Heart left ventricle (tissue), 16 donors: ENCODE measurements around the gene CCDC61. TPM values are rescaled to one million over a fixed set of nuclear protein-coding genes. Genes with fewer than 3 reads are reported as not detected.

ENCODE experiments used
- ATAC-seq, 4 donors: fragments of 200-7000 bp; cut with Tn5 transposase; one replicate each; pipeline ENCODE4 v1.9.1; 2020 to 2022; ENCODE audit warnings: moderate library complexity in 4 of 4, mild to moderate bottlenecking in 3 of 4, moderate number of reproducible peaks in 1 of 4
- DNase-seq, 5 donors: peaks; one replicate each; pipeline ENCODE4 v3.0.0-alpha.2; 2020
- H3K27ac ChIP-seq, 12 donors: fragments of 200-600 bp; sonication (generic) in 4 of 12; one replicate each; pipeline versions ENCODE4 v1.5.0 to v1.8.0; 2016 to 2022; ENCODE audit warnings: mild to moderate bottlenecking in 2 of 12
- H3K27me3 ChIP-seq, 9 donors: fragments of 200-600 bp; sonication (generic) in 2 of 9; one replicate each; pipeline versions ENCODE4 v1.5.1 to v1.8.0; 2016 to 2022; ENCODE audit warnings: mild to moderate bottlenecking in 3 of 9
- H3K36me3 ChIP-seq, 9 donors: fragments of 200-600 bp; sonication (generic) in 2 of 9; one replicate each; pipeline versions ENCODE4 v1.5.0 to v1.8.0; 2018 to 2022; ENCODE audit warnings: mild to moderate bottlenecking in 2 of 9
- H3K4me1 ChIP-seq, 12 donors: fragments of 200-600 bp; sonication (generic) in 4 of 12; one replicate each; pipeline versions ENCODE4 v1.5.0 to v1.8.0; 2016 to 2022; ENCODE audit warnings: mild to moderate bottlenecking in 3 of 12
- H3K4me3 ChIP-seq, 12 donors: fragments of 200-600 bp; sonication (generic) in 4 of 12; one replicate each; pipeline versions ENCODE4 v1.5.0 to v1.8.0; 2017 to 2022; ENCODE audit warnings: mild to moderate bottlenecking in 9 of 12, moderate library complexity in 4 of 12
- H3K9me3 ChIP-seq, 12 donors: fragments of 200-600 bp; sonication (generic) in 4 of 12; one replicate each; pipeline versions ENCODE4 v1.5.0 to v1.8.0; 2016 to 2022; ENCODE audit warnings: mild to moderate bottlenecking in 1 of 12
- POLR2A ChIP-seq, 2 donors: fragments of 450-650 bp; IDR thresholded peaks; one replicate each; pipeline ENCODE4 v1.6.1; 2017; ENCODE audit warnings: antibody characterized with exemption in 2 of 2, mild to moderate bottlenecking in 2 of 2, moderate library complexity in 2 of 2
- WGBS, 4 donors: extraction: QIAGEN DNeasy Blood & Tissue Kit in 2 of 4; methylation state at CpG; one replicate each; pipeline versions ENCODE4 v1.1.5 to v1.1.7; 2013 to 2018; 5-methylcytosine and 5-hydroxymethylcytosine counted together
- intact Hi-C, 10 donors: fragments of 100-400 bp; cut with DNase I; formaldehyde crosslinking; loops; one replicate each; pipeline versions ENCODE4 v1.11.1 to v1.14.2; 2022
- polyA plus RNA-seq, 2 donors: library from polyadenylated mRNA; stranded (reverse); fragments of 200-250 nt; gene quantifications; one replicate each; pipeline ENCODE4 v1.2.3, GENCODE V29; 2013
- total RNA-seq, 9 donors: library from RNA; depleted of rRNA in 2 of 9; stranded (reverse); fragments of >200 nt in 2 of 9; fragmentation: NEBNext Ultra II Directional in 3 of 9; extraction: Animal tissue kit (Norgen Biotek cat#: 25700) in 3 of 9; gene quantifications; one replicate each; pipeline versions ENCODE4 v1.1.0 to v1.2.4, GENCODE V29; 2016 to 2023
- TF ChIP-seq, protein P1 (sequence below), 12 donors: fragments of 200-600 bp; sonication (generic) in 4 of 12; IDR thresholded peaks; one replicate each; pipeline versions ENCODE4 v1.5.0 to v1.8.0; 2018 to 2022; ENCODE audit warnings: antibody characterized with exemption in 12 of 12, mild to moderate bottlenecking in 5 of 12
- donor health status: ischemic (EF 13 %, LVEDD 7.1; RV severe dilation, severe dysfunction).
- donor health status: healthy with polysubstance abuse.
- donor health status: DM: no; HTN: yes; CAD: no.
- donor health status: DM: no; HTN: no; CAD: no.
- donor health status: ischemic (EF 25% LVEDD 6.9; RV normal size, moderate dysfunction).
- donor health status: ischemic (EF 25% LVEDD 5.7; RV mildly dilated, moderate dysfunction).
- donor health status: healthy.
- donor health status: DM: yes; HTN: yes; CAD: no.
- donor health status: ischemic (EF 35%, LVEDD 5.7; RV mildly dilated, moderate dysfunction).
- donor health status: nonischemic (EF 11% LVEDD 7.7; RV severe dilation, severe dysfunction).
- donor health status: DM: yes; HTN: yes; CAD: no.
- donor health status: PGD.
- donor health status: ischemic (EF 29% LVEDD 5.4; RV normal size, mild dysfunction).
- donor health status: nonischemic (EF 23%, LVEDD 6.1; RV moderate dilation, normal function).

CCDC61 gene
- total and polyA plus RNA-seq, 11 donors, result 4.1 to 13.7 (median 6.8) TPM

DNA sequence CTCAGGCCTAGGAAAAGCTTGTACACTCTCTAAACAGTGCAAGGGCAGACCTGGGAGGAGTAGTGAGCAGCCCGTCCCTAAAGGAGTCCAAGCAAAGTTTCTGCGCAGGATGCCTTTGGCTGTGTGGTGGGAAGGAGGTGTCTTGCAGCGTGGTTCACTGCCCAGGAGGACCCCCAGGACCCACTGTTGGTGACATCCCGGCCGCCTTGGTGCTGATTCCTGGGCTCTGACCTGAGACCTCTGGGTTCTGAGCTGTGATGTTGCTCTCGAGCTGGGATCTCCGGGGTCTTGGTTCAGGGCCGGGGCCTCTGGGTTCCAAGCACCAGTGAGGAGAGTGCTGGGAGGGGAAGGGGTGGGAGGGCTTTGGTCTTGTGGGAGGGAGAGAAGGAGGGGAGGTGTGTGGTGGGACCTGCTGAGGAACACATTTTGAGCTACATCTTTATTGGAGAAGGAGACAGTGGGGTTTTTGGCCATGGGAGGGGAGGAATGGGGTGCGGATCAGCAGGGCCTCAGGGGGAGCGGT, 23.5 kb downstream of the CCDC61 start:
- Histone ChIP-seq H3K4me3 (no peak overlapping the region), H3K27ac (no peak overlapping the region), H3K27me3 (peaks cover 4 to 42% (median 25%) of the 10 kb centered on the region in 9 donors), H3K4me1 (peaks cover 0 to 28% (median 13%) of the 10 kb centered on the region in 12 donors), H3K36me3 (peaks cover 0 to 8% (median 0%) of the 10 kb centered on the region in 9 donors), H3K9me3 (no peaks in the 10 kb centered on the region)
- DNase-seq (no peak), ATAC-seq (no peak)
- intact Hi-C loops, result loop anchor here in 3 of 10 donors (5.0 to 10.0 kb wide), 4 partner anchors 91 to 156 kb away; partner anchors contain the start of genes FOXA3 (in 1 of the 3), MYPOP (in 1 of the 3) and SYMPK (in 1 of the 3)
- TF ChIP-seq, protein P1, sequence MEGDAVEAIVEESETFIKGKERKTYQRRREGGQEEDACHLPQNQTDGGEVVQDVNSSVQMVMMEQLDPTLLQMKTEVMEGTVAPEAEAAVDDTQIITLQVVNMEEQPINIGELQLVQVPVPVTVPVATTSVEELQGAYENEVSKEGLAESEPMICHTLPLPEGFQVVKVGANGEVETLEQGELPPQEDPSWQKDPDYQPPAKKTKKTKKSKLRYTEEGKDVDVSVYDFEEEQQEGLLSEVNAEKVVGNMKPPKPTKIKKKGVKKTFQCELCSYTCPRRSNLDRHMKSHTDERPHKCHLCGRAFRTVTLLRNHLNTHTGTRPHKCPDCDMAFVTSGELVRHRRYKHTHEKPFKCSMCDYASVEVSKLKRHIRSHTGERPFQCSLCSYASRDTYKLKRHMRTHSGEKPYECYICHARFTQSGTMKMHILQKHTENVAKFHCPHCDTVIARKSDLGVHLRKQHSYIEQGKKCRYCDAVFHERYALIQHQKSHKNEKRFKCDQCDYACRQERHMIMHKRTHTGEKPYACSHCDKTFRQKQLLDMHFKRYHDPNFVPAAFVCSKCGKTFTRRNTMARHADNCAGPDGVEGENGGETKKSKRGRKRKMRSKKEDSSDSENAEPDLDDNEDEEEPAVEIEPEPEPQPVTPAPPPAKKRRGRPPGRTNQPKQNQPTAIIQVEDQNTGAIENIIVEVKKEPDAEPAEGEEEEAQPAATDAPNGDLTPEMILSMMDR (IDR thresholded peaks at IDR 0.05), result no peak
- TF ChIP-seq POLR2A (IDR thresholded peaks at IDR 0.05), result no peak
- 94 to 99% (median 96%) methylated on average over 8 to 10 of the region's 10 CpGs for WGBS, 4 donors

DNA sequence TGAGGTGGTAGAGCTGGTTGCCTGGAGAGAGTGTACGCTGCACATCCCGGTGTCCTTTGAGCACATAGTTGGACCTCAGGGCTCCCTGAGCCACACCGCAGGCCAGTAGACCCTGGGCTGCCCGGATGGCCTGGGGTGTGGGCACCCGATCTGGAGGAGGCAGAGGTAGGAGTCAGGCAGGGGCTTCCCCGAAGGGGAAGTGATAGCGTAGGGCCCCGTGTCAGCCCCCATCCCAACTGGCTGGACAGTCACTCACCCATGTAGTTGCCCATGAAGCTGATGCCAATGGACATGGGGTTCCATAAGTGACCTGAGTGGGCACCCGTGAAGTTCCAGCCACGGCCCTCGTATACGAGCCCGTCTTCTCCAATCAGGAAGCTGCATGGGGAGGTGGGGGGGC, 24.0 kb downstream of the CCDC61 start:
- Histone ChIP-seq H3K36me3 (peaks cover 0 to 8% (median 0%) of the 10 kb centered on the region in 9 donors), H3K9me3 (no peaks in the 10 kb centered on the region), H3K4me3 (no peak overlapping the region), H3K27me3 (peaks cover 7 to 44% (median 24%) of the 10 kb centered on the region in 9 donors), H3K27ac (no peak overlapping the region), H3K4me1 (peaks cover 0 to 28% (median 13%) of the 10 kb centered on the region in 12 donors)
- ATAC-seq (no peak), DNase-seq (no peak)
- intact Hi-C loops, result loop anchor here in 3 of 10 donors (5.0 to 10.0 kb wide), 4 partner anchors 92 to 157 kb away; partner anchors contain the start of genes FOXA3 (in 1 of the 3), MYPOP (in 1 of the 3) and SYMPK (in 1 of the 3)
- TF ChIP-seq POLR2A (IDR thresholded peaks at IDR 0.05), result no peak
- TF ChIP-seq, protein P1 (IDR thresholded peaks at IDR 0.05), result no peak
- WGBS, 4 donors, result 77 to 84% (median 82%) methylated on average over 7 to 13 of the region's 13 CpGs

DNA sequence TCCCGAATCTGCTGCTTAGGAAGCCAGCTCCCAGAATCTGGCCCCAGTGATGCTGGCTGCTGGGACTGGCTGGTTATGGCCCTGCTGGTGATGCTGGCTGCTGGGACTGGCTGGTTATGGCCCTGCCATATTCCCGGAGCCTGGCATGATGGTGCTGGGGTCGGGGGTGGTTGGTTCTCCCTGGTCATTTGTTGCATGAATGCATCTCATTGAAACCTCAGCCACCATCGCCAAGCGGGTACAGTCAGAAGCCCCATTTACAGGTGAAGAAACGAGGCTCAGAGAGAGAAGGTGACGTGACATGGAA, 25.5 kb downstream of the CCDC61 start:
- TF ChIP-seq, protein P1 (IDR thresholded peaks at IDR 0.05), result no peak
- TF ChIP-seq POLR2A (IDR thresholded peaks at IDR 0.05), result no peak
- Histone ChIP-seq H3K4me3 (no peak overlapping the region), H3K27ac (no peak overlapping the region), H3K27me3 (peaks cover 7 to 39% (median 19%) of the 10 kb centered on the region in 9 donors), H3K36me3 (peaks cover 0 to 8% (median 0%) of the 10 kb centered on the region in 9 donors), H3K9me3 (no peaks in the 10 kb centered on the region), H3K4me1 (peaks cover 0 to 14% (median 7%) of the 10 kb centered on the region in 12 donors)
- no peak for ATAC-seq
- no peak for DNase-seq
- intact Hi-C loops, result no loop called here
- WGBS, 4 donors, result 90 to 98% (median 94%) methylated on average over 7 of the region's 7 CpGs

DNA sequence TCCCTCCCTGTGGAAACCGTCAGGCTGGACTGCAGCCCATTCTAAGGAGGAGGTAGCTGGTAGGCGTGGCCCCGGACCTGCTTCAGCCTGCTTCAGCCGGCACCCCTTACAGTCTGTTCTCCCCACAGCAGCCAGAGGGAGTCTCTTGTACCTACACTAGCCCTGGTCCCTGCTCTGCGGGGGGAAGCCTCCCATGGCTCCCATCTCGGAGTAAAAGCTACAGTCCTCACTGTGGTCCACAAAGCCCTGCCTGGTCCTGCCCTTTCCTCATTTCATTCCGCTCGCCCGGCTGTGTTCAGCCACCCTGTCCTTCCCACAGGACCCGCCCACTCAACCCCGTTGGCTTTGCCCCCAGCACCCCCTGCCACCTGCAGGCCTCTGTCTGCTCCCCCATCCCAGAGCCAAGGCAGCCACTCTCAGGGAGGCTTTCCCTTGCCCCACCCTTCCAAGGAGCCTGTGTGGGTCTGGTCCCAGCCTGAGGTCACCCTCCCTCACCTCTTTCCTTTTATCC, 26.3 kb downstream of the CCDC61 start:
- ATAC-seq (no peak), DNase-seq (no peak)
- Histone ChIP-seq H3K27ac (no peak overlapping the region), H3K36me3 (peaks cover 0 to 8% (median 0%) of the 10 kb centered on the region in 9 donors), H3K9me3 (no peaks in the 10 kb centered on the region), H3K4me3 (no peak overlapping the region), H3K4me1 (peaks cover 0 to 6% (median 4%) of the 10 kb centered on the region in 12 donors), H3K27me3 (peaks cover 7 to 47% (median 27%) of the 10 kb centered on the region in 9 donors)
- intact Hi-C loops, result no loop called here
- TF ChIP-seq, protein P1 (IDR thresholded peaks at IDR 0.05), result no peak
- no peak for TF ChIP-seq POLR2A (IDR thresholded peaks at IDR 0.05)
- 60 to 78% (median 73%) methylated on average over 9 to 11 of the region's 11 CpGs for WGBS, 4 donors
